Activated CD4-positive, CD25-positive, alpha-beta regulatory T cell (primary cell): ENCODE data around the gene PTS.

ENCODE experiments used
- DNase-seq, 4 experiments: peaks; one replicate each; lab custom pipeline; 2025; lab: John Stamatoyannopoulos, UW

Gene PTS

GRCh38 chr11:112265659-112266409 is 39.6 kb downstream of the PTS start:
- no peak for DNase-seq

- no peak for DNase-seq
Observed at GRCh38 chr11:112266410-112266778, 40.2 kb downstream of the PTS start.

GRCh38 chr11:112267188-112267591 is 41.0 kb downstream of the PTS start:
- DNase-seq, result no peak

- no peak for DNase-seq
Observed at GRCh38 chr11:112268406-112268805, 42.2 kb downstream of the PTS start.

GRCh38 chr11:112269139-112269538 is 42.9 kb downstream of the PTS start:
- no peak for DNase-seq

- DNase-seq, result no peak
Observed at GRCh38 chr11:112270551-112271180, 44.4 kb downstream of the PTS start.

- DNase-seq, result no peak
Observed at GRCh38 chr11:112271242-112271641, 45.0 kb downstream of the PTS start.

- DNase-seq, result no peak
Observed at GRCh38 chr11:112273066-112273465, 46.8 kb downstream of the PTS start.

GRCh38 chr11:112274007-112274783 is 48.0 kb downstream of the PTS start:
- no peak for DNase-seq

- no peak for DNase-seq
Observed at GRCh38 chr11:112277029-112277428, 50.8 kb downstream of the PTS start.

GRCh38 chr11:112277941-112278340 is 51.7 kb downstream of the PTS start:
- DNase-seq, result no peak

- no peak for DNase-seq
Observed at GRCh38 chr11:112278803-112279202, 52.6 kb downstream of the PTS start.

GRCh38 chr11:112279901-112280267 is 53.7 kb downstream of the PTS start:
- DNase-seq, result peak; percentile 55 to 69 (median 63)

- peak; percentile 15 to 47 (median 17) for DNase-seq
Observed at GRCh38 chr11:112280268-112281126, 54.3 kb downstream of the PTS start.

- no peak for DNase-seq
Observed at GRCh38 chr11:112281726-112282125, 55.5 kb downstream of the PTS start.
